AG04450 (cell line): ENCODE results near the gene SLC2A9. TPM values are rescaled to one million over a fixed set of nuclear protein-coding genes. Genes with fewer than 3 reads are reported as not detected.

Source experiments
- CTCF ChIA-PET: fragments of 300-600, 350-600 bp; formaldehyde crosslinking; extraction: SDS; loops from one replicate; lab custom pipeline; 2022; ENCODE audit warnings: antibody characterized with exemption, inconsistent platforms; lab: Charles Lee
- POLR2A ChIA-PET: fragments of 350-600 bp; formaldehyde crosslinking; extraction: SDS; loops from one replicate; lab custom pipeline; 2021; ENCODE audit warnings: antibody characterized with exemption, inconsistent platforms; lab: Yijun Ruan, JAX
- DNase-seq: peaks from one replicate; pipeline ENCODE4 v3.0.0-alpha.2; 2011; ENCODE audit warnings: low read depth, low spot score
- H3K27ac ChIP-seq: one replicate; pipeline ENCODE4 v1.5.1; 2012; ENCODE audit warnings: low read depth, low read length, control low read depth
- H3K27me3 ChIP-seq: one replicate; pipeline ENCODE4 v1.6.0; 2012; ENCODE audit warnings: low read length; ENCODE audit not compliant: control insufficient read depth, insufficient read depth
- H3K4me3 ChIP-seq: 2 replicates; pipeline ENCODE4 v1.5.1; 2011; ENCODE audit warnings: mild to moderate bottlenecking, low read depth, low read length, control low read depth
- H3K9me3 ChIP-seq: 2 replicates; pipeline ENCODE4 v1.5.1; 2012; ENCODE audit warnings: low read length; ENCODE audit not compliant: control insufficient read depth, insufficient read depth
- polyA plus RNA-seq: library from polyadenylated mRNA; depleted of rRNA; stranded (reverse); fragments of >200 nt; gene quantifications from 2 replicates; pipeline ENCODE4 v1.2.3, GENCODE V29; 2011
- TF ChIP-seq, protein P1 (sequence below): IDR thresholded peaks from 2 replicates; pipeline ENCODE4 v1.5.1; 2011; ENCODE audit warnings: low read depth, low read length, control low read depth, inconsistent platforms

SLC2A9 gene
- polyA plus RNA-seq, 1 experiment, result 2.4 TPM

DNA sequence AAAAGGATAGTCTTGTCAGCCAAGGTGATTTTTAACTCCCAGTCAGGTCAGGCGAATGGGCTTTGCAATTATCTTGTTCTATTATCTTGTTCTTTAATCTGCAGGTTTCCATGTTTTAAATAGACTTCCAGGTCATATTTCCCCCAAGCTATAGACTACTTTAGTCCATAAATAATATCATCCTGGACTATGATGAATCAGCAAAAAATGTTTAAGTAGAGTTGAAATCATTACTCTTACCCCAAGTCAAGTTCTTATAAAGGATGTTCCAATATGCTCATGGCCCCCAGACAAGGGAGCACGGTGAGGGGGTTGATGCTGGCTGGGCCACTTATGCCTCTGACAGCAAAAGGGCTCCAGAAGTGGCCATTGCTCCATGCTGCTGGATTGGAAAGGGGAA is 75.1 kb downstream of the SLC2A9 start:
- CTCF ChIA-PET, result no interaction called here
- TF ChIP-seq, protein P1, sequence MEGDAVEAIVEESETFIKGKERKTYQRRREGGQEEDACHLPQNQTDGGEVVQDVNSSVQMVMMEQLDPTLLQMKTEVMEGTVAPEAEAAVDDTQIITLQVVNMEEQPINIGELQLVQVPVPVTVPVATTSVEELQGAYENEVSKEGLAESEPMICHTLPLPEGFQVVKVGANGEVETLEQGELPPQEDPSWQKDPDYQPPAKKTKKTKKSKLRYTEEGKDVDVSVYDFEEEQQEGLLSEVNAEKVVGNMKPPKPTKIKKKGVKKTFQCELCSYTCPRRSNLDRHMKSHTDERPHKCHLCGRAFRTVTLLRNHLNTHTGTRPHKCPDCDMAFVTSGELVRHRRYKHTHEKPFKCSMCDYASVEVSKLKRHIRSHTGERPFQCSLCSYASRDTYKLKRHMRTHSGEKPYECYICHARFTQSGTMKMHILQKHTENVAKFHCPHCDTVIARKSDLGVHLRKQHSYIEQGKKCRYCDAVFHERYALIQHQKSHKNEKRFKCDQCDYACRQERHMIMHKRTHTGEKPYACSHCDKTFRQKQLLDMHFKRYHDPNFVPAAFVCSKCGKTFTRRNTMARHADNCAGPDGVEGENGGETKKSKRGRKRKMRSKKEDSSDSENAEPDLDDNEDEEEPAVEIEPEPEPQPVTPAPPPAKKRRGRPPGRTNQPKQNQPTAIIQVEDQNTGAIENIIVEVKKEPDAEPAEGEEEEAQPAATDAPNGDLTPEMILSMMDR, result no peak

DNA sequence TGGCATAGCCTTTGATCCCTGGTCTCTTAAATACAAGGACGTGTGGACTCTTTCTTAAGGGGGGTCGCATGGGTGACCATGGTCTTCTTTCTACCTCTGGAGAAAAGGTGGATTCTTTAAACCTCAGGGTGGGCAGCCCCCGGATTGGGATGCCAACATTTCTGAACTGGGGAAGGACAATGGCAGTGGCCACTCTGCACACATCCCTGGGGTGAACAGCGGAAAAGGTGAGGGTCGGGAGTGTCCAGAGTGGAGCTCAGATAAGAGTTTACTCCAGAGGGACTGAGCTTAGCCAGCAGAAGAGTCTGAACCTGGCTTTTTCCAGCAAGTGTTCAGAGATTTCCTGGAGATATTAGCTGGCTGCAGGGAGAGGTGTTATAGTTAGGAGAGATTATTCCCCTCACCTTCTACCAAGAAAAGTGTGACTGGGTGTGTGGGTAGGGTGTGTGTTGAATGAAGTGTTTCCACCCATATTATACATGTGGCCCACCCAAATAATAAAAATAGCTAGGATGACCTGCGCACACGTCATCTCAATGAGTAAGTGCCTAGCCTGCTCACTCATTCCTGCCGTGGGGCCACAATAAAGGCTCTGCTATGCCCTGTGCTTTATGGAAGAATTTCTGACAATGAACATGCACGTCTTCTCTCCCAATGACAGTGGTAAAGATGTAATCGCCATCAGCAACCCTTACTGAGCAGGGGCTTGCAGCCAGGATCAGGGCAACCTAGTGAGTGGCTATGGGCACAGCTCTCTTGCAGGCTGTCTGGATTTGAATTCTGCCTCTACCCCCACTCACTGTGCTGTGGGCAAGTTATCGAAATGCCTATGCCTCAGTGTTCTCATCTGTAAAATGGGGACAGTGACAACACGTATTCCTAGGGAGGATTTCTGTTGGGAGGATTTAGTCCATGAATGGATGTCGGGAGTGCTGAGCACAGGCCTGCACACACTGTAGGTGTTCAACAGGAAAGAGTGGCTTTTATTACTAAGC is 76.6 kb downstream of the SLC2A9 start:
- ChIA-PET POLR2A (no interaction called here), CTCF (no interaction called here)
- H3K27ac ChIP-seq, result no peak overlapping the region
- TF ChIP-seq, protein P1, result no peak
- DNase-seq, result no peak
- H3K9me3 ChIP-seq, result peaks cover 3% of the 10 kb centered on the region; the same call in 1 of the 2 replicates
- H3K4me3 ChIP-seq, result no peak overlapping the region
- H3K27me3 ChIP-seq, result no peaks in the 10 kb centered on the region

More for the DNA sequence above, 75.1 kb downstream of the SLC2A9 start:
- POLR2A ChIA-PET, result no interaction called here
- Histone ChIP-seq H3K27ac (no peak overlapping the region), H3K27me3 (no peaks in the 10 kb centered on the region), H3K9me3 (peaks cover 3% of the 10 kb centered on the region; the same call in 1 of the 2 replicates), H3K4me3 (no peak overlapping the region)
- DNase-seq, result no peak

DNA sequence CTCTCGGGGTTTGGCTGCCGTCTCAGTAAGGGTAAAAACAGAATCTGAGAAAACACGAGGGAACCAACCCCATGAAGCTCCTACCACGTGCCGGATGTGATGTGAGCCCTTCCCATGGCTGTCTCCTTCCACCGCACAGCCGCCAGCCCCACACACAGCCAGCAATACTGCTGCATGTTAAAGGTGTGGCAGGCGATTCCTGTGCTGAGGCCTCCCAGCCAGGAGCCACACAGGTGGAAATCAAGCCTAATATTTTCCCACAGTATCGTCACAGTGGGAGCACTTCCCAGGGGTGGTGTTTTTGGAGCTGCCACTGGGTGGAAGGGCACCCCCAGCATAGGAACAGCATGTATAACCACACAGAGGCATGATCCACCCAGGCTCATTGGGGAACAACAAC is 77.5 kb downstream of the SLC2A9 start:
- peaks cover 3% of the 10 kb centered on the region; the same call in 1 of the 2 replicates for H3K9me3 ChIP-seq
- TF ChIP-seq, protein P1, result no peak
- POLR2A ChIA-PET, result no interaction called here

DNA sequence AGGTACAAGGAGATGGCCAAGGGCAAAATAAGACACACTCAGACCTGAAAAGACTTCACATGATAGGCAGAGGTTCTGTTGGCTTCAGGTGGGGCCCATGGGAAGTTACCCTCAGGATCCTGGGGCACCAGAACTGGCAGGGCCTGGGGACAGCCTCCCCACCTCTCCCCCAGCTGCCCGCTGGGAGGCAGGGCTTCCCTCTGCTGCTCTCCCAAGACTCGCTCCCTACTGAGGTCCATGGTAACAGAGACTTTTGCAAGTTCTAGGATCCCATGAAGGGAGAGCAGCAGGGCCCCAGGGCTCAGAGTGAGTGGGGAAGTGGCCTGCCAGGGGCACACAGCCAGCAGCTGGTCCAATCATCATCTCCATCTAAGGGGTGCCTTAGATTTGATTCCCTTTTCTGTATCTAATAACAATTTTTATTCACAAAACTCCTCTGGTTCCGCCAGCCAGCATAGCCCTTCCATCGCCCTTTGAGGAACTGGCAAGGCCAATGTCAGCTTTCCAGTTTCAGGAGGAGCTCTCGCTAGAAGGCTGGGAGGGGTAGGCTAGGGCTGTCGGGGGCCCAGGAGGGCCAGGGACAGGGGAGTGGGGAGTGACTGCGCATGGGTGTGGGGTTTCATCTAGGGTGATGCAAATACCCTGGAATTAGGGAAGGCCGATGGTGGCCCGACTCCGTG is 78.2 kb downstream of the SLC2A9 start:
- Histone ChIP-seq H3K27me3 (no peaks in the 10 kb centered on the region), H3K4me3 (no peak overlapping the region), H3K27ac (no peak overlapping the region), H3K9me3 (peaks cover 3% of the 10 kb centered on the region; the same call in 1 of the 2 replicates)
- no peak for DNase-seq
- ChIA-PET POLR2A (no interaction called here), CTCF (no interaction called here)
- TF ChIP-seq, protein P1, result no peak

More for the DNA sequence above, 77.5 kb downstream of the SLC2A9 start:
- H3K27me3 ChIP-seq, result no peaks in the 10 kb centered on the region
- no peak overlapping the region for H3K4me3 ChIP-seq
- CTCF ChIA-PET, result no interaction called here
- H3K27ac ChIP-seq, result no peak overlapping the region
- no peak for DNase-seq
